ENCODE results near the gene SLC22A4. TPM values are rescaled to one million over a fixed set of nuclear protein-coding genes. Genes with fewer than 3 reads are reported as not detected.

SLC22A4 gene
- total RNA-seq, 1 donor from 2014 or later: 8.5 TPM

- intact Hi-C loops (cut with DNase I): no loop called here
- H3K4me1 ChIP-seq: peaks cover 35% of the 10 kb centered on the region
- H3K27ac ChIP-seq: peak overlapping the region; percentile 85
- TF ChIP-seq, protein P1, sequence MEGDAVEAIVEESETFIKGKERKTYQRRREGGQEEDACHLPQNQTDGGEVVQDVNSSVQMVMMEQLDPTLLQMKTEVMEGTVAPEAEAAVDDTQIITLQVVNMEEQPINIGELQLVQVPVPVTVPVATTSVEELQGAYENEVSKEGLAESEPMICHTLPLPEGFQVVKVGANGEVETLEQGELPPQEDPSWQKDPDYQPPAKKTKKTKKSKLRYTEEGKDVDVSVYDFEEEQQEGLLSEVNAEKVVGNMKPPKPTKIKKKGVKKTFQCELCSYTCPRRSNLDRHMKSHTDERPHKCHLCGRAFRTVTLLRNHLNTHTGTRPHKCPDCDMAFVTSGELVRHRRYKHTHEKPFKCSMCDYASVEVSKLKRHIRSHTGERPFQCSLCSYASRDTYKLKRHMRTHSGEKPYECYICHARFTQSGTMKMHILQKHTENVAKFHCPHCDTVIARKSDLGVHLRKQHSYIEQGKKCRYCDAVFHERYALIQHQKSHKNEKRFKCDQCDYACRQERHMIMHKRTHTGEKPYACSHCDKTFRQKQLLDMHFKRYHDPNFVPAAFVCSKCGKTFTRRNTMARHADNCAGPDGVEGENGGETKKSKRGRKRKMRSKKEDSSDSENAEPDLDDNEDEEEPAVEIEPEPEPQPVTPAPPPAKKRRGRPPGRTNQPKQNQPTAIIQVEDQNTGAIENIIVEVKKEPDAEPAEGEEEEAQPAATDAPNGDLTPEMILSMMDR (IDR thresholded peaks at IDR 0.05): no peak
- DNase-seq (no peak), ATAC-seq (peak; percentile 7 to 15)
- peak overlapping the region; percentile 73 for H3K4me3 ChIP-seq
- no peaks in the 10 kb centered on the region for H3K27me3 ChIP-seq (ENCODE audit: low read depth)
- no peaks in the 10 kb centered on the region for H3K36me3 ChIP-seq
- H3K9me3 ChIP-seq: no peaks in the 10 kb centered on the region
Measured at GRCh38 chr5:132370181-132370970, 76.2 kb downstream of the SLC22A4 start.

- ATAC-seq (no peak), DNase-seq (no peak)
- Histone ChIP-seq H3K4me3 (peak overlapping the region; percentile 73), H3K4me1 (peaks cover 35% of the 10 kb centered on the region), H3K27ac (no peak overlapping the region), H3K36me3 (no peaks in the 10 kb centered on the region), H3K9me3 (no peaks in the 10 kb centered on the region), H3K27me3 (ENCODE audit: low read depth) (no peaks in the 10 kb centered on the region)
- intact Hi-C loops (cut with DNase I): no loop called here
- TF ChIP-seq, protein P1 (IDR thresholded peaks at IDR 0.05): no peak
Measured at GRCh38 chr5:132370971-132371602, 76.9 kb downstream of the SLC22A4 start.

GRCh38 chr5:132371603-132371994 lies 77.4 kb downstream of the SLC22A4 start:
- no peak overlapping the region for H3K27ac ChIP-seq
- H3K36me3 ChIP-seq: no peaks in the 10 kb centered on the region
- no peaks in the 10 kb centered on the region for H3K9me3 ChIP-seq
- intact Hi-C loops (cut with DNase I): no loop called here
- H3K27me3 ChIP-seq (ENCODE audit: low read depth): no peaks in the 10 kb centered on the region
- DNase-seq (no peak), ATAC-seq (no peak)
- TF ChIP-seq, protein P1 (IDR thresholded peaks at IDR 0.05): no peak
- peaks cover 35% of the 10 kb centered on the region for H3K4me1 ChIP-seq
- no peak overlapping the region for H3K4me3 ChIP-seq

- Histone ChIP-seq H3K9me3 (no peaks in the 10 kb centered on the region), H3K4me1 (peaks cover 35% of the 10 kb centered on the region), H3K27ac (no peak overlapping the region), H3K27me3 (ENCODE audit: low read depth) (no peaks in the 10 kb centered on the region), H3K36me3 (no peaks in the 10 kb centered on the region), H3K4me3 (no peak overlapping the region)
- intact Hi-C loops (cut with DNase I): no loop called here
- no peak for ATAC-seq
- DNase-seq: no peak
- TF ChIP-seq, protein P1 (IDR thresholded peaks at IDR 0.05): no peak
Measured at GRCh38 chr5:132372127-132372526, 77.9 kb downstream of the SLC22A4 start.

DNA sequence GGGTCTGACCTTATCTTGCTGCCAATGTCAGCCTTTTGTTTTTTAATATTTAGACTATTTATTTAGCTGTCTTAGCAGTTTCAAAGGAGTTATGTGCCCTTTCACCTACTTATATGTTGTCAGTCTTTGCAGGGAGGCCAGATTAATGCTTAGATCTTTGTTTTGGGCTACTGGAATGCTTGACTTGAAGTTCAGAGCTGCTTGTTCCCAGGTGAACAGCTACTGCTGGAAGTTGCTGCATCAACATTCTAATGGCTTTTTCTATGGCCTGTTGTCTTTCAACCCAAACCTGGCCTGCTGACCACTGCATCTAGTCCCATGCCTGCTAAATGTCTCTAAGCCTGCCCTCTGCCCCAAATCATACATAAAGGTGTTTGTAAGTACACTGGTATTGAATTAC lies 78.3 kb downstream of the SLC22A4 start:
- Histone ChIP-seq H3K27me3 (ENCODE audit: low read depth) (no peaks in the 10 kb centered on the region), H3K9me3 (no peaks in the 10 kb centered on the region), H3K4me3 (no peak overlapping the region), H3K27ac (no peak overlapping the region), H3K36me3 (no peaks in the 10 kb centered on the region), H3K4me1 (peaks cover 35% of the 10 kb centered on the region)
- intact Hi-C loops (cut with DNase I): no loop called here
- no peak for ATAC-seq
- no peak for DNase-seq
- TF ChIP-seq, protein P1 (IDR thresholded peaks at IDR 0.05): no peak
